Hepatocyte (in vitro differentiated cells): ENCODE measurements around the gene CARD14. TPM values are rescaled to one million over a fixed set of nuclear protein-coding genes. Genes with fewer than 3 reads are reported as not detected.
A peak's percentile ranks its signal among the peaks of the same experiment; 100 is the strongest.
"Not testable (repeated sequence)": the region's sequence is repeated elsewhere in the genome, so short reads cannot be mapped to it uniquely, and the experiment has no call there.

Experiments used
- DNase-seq: peaks from one replicate; pipeline ENCODE4 v3.0.0-alpha.2; 2016; ENCODE audit warnings: low spot score
- H2AFZ ChIP-seq: fragments of 200-600 bp; sonication (generic); 2 replicates; pipeline ENCODE4 v1.6.0; 2016; ENCODE audit warnings: antibody characterized with exemption, mild to moderate bottlenecking
- H3K27ac ChIP-seq: fragments of 200-600 bp; sonication (generic); 2 replicates; pipeline ENCODE4 v1.5.1; 2016; ENCODE audit warnings: mild to moderate bottlenecking
- H3K27me3 ChIP-seq: fragments of 200-600 bp; sonication (generic); 2 replicates; pipeline ENCODE4 v1.6.1; 2016
- H3K36me3 ChIP-seq: fragments of 200-600 bp; sonication (generic); replicated peaks from 2 replicates; pipeline ENCODE4 v1.5.1; 2016; ENCODE audit warnings: low read depth; ENCODE audit not compliant: insufficient read depth
- H3K4me1 ChIP-seq: fragments of 200-600 bp; sonication (generic); 2 replicates; pipeline ENCODE4 v1.5.1; 2016; ENCODE audit warnings: mild to moderate bottlenecking, moderate library complexity; ENCODE audit not compliant: insufficient read depth
- H3K4me2 ChIP-seq: fragments of 200-600 bp; sonication (generic); 2 replicates; pipeline ENCODE4 v1.6.0; 2016
- H3K4me3 ChIP-seq: fragments of 200-600 bp; sonication (generic); 2 replicates; pipeline ENCODE4 v1.5.1; 2016; ENCODE audit warnings: mild to moderate bottlenecking
- H3K79me2 ChIP-seq: fragments of 200-600 bp; sonication (generic); 2 replicates; pipeline ENCODE4 v1.6.0; 2017; ENCODE audit warnings: mild to moderate bottlenecking
- H3K9me2 ChIP-seq: fragments of 200-600 bp; sonication (generic); replicated peaks from 2 replicates; pipeline ENCODE4 v1.6.0; 2017; ENCODE audit warnings: mild to moderate bottlenecking; ENCODE audit not compliant: insufficient read depth
- H3K9me3 ChIP-seq: fragments of 200-600 bp; sonication (generic); 2 replicates; pipeline ENCODE4 v1.5.1; 2016; ENCODE audit warnings: low read depth, mild to moderate bottlenecking
- H4K20me1 ChIP-seq: fragments of 200-600 bp; sonication (generic); 2 replicates; pipeline ENCODE4 v1.6.0; 2016; ENCODE audit warnings: mild to moderate bottlenecking; ENCODE audit not compliant: insufficient read depth, poor library complexity, severe bottlenecking
- CTCF ChIP-seq: fragments of 200-600 bp; sonication (generic); IDR thresholded peaks from 2 replicates; pipeline ENCODE4 v1.5.1; 2016; ENCODE audit warnings: antibody characterized with exemption, mild to moderate bottlenecking; ENCODE audit not compliant: poor library complexity
- EZH2 ChIP-seq: fragments of 200-600 bp; sonication (generic); IDR thresholded peaks from 2 replicates; pipeline ENCODE4 v1.6.1; 2016; ENCODE audit warnings: antibody characterized with exemption, mild to moderate bottlenecking, borderline replicate concordance
- EZH2phosphoT487 ChIP-seq: fragments of 200-600 bp; sonication (generic); IDR thresholded peaks from one replicate; pipeline ENCODE4 v1.6.1; 2018; ENCODE audit warnings: antibody characterized with exemption, mild to moderate bottlenecking, low read depth, moderate library complexity; ENCODE audit not compliant: unreplicated experiment, severe bottlenecking
- WGBS: methylation state at CpG from one replicate; pipeline ENCODE4 v1.1.6; 2016; ENCODE audit warnings: low lambda C conversion rate; ENCODE audit errors: missing lambda C conversion rate; 5-methylcytosine and 5-hydroxymethylcytosine counted together
- polyA plus RNA-seq: library from polyadenylated mRNA; unstranded; fragments of >200 nt; fragmentation: Nextera tagmentation; extraction: Ambion mirVana; gene quantifications from 2 replicates; pipeline ENCODE4 v1.2.1, GENCODE V29; 2016
- total RNA-seq: library from RNA; depleted of rRNA; stranded (reverse); fragments of >200 nt; gene quantifications from 2 replicates; pipeline ENCODE4 v1.2.3, GENCODE V29; 2014

The CARD14 gene
- total and polyA plus RNA-seq, 2 experiments from 2014 or later: 0.17 TPM

- Histone ChIP-seq H4K20me1 (no peaks in the 10 kb centered on the region), H3K4me2 (no peak overlapping the region), H2AFZ (no peak overlapping the region), H3K9me3 (no peaks in the 10 kb centered on the region), H3K36me3 (no peaks in the 10 kb centered on the region), H3K27ac (no peak overlapping the region), H3K9me2 (no peaks in the 10 kb centered on the region), H3K4me3 (no peak overlapping the region), H3K79me2 (no peaks in the 10 kb centered on the region), H3K4me1 (peaks cover 3% of the 10 kb centered on the region), H3K27me3 (no peaks in the 10 kb centered on the region)
- DNase-seq: no peak
- 91% methylated on average over 7 of the region's 7 CpGs for WGBS
- no peak for TF ChIP-seq EZH2phosphoT487
- TF ChIP-seq EZH2: no peak
- no peak for TF ChIP-seq CTCF
Measured at GRCh38 chr17:80196652-80197051, 26.8 kb downstream of the CARD14 start.

- WGBS: 83% methylated on average over 26 of the region's 27 CpGs
- Histone ChIP-seq H3K36me3 (no peaks in the 10 kb centered on the region), H3K4me2 (no peak overlapping the region), H3K4me3 (no peak overlapping the region), H3K27ac (no peak overlapping the region), H2AFZ (no peak overlapping the region), H4K20me1 (no peaks in the 10 kb centered on the region), H3K9me2 (no peaks in the 10 kb centered on the region), H3K9me3 (no peaks in the 10 kb centered on the region), H3K79me2 (no peaks in the 10 kb centered on the region), H3K27me3 (no peaks in the 10 kb centered on the region), H3K4me1 (peaks cover 3% of the 10 kb centered on the region)
- TF ChIP-seq EZH2phosphoT487 (no peak), EZH2 (no peak), CTCF (no peak)
- peak; percentile 26 for DNase-seq
Measured at GRCh38 chr17:80198144-80198661, 28.4 kb downstream of the CARD14 start.

GRCh38 chr17:80199295-80199694 lies 29.5 kb downstream of the CARD14 start:
- H3K4me3 ChIP-seq, H3K9me3 ChIP-seq, H3K27me3 ChIP-seq, H2AFZ ChIP-seq, H3K27ac ChIP-seq, H3K4me1 ChIP-seq, H3K9me2 ChIP-seq, DNase-seq, H3K79me2 ChIP-seq, H4K20me1 ChIP-seq, H3K4me2 ChIP-seq, H3K36me3 ChIP-seq: not testable (repeated sequence)
- WGBS: 85% methylated on average over 6 of the region's 6 CpGs

- no peak overlapping the region for H3K27ac ChIP-seq
- no peaks in the 10 kb centered on the region for H3K9me3 ChIP-seq
- TF ChIP-seq EZH2phosphoT487 (no peak), CTCF (no peak), EZH2 (no peak)
- H3K4me2 ChIP-seq: no peak overlapping the region
- no peaks in the 10 kb centered on the region for H4K20me1 ChIP-seq
- no peak for DNase-seq
- no peaks in the 10 kb centered on the region for H3K36me3 ChIP-seq
- no peaks in the 10 kb centered on the region for H3K27me3 ChIP-seq
- H3K9me2 ChIP-seq: no peaks in the 10 kb centered on the region
- H3K79me2 ChIP-seq: no peaks in the 10 kb centered on the region
- WGBS: 90% methylated on average over 15 of the region's 15 CpGs
- H3K4me1 ChIP-seq: peaks cover 3% of the 10 kb centered on the region
- H2AFZ ChIP-seq: no peak overlapping the region
- no peak overlapping the region for H3K4me3 ChIP-seq
Measured at GRCh38 chr17:80201446-80201845, 31.6 kb downstream of the CARD14 start.
